GM12865 (cell line): ENCODE measurements around the gene SMARCA4.

Source experiments
- DNase-seq: peaks from one replicate; pipeline ENCODE4 v3.0.0; 2010; ENCODE audit warnings: low read depth
- H3K4me3 ChIP-seq: 2 replicates; pipeline ENCODE4 v1.5.1; 2011; ENCODE audit warnings: mild to moderate bottlenecking, low read depth, low read length, control low read depth
- CTCF ChIP-seq: IDR thresholded peaks from 2 replicates; pipeline ENCODE4 v1.5.1; 2011; ENCODE audit warnings: low read length, control low read depth, low read depth, inconsistent platforms; ENCODE audit not compliant: insufficient read depth; ENCODE audit errors: missing control alignments

Gene SMARCA4

GRCh38 chr19:10968527-10969135 lies 7.8 kb downstream of the SMARCA4 start:
- H3K4me3 ChIP-seq, result no peak overlapping the region; the same call in 1 of the 2 replicates
- peak; percentile 70 for DNase-seq
- no peak for TF ChIP-seq CTCF

- DNase-seq, result no peak
- no peak overlapping the region for H3K4me3 ChIP-seq
- no peak for TF ChIP-seq CTCF
Observed at GRCh38 chr19:10971107-10971726, 10.4 kb downstream of the SMARCA4 start.

GRCh38 chr19:10975374-10976130 lies 14.7 kb downstream of the SMARCA4 start:
- no peak for DNase-seq
- no peak for TF ChIP-seq CTCF
- H3K4me3 ChIP-seq, result no peak overlapping the region

- DNase-seq, result no peak
- no peak overlapping the region for H3K4me3 ChIP-seq
- no peak for TF ChIP-seq CTCF
Observed at GRCh38 chr19:10976131-10976892, 15.5 kb downstream of the SMARCA4 start.

GRCh38 chr19:10977742-10978092 lies 16.9 kb downstream of the SMARCA4 start:
- H3K4me3 ChIP-seq, result no peak overlapping the region
- DNase-seq, result no peak
- no peak for TF ChIP-seq CTCF

GRCh38 chr19:10979951-10980381 lies 19.1 kb downstream of the SMARCA4 start:
- DNase-seq, result peak; percentile 33
- H3K4me3 ChIP-seq, result no peak overlapping the region
- TF ChIP-seq CTCF, result no peak
